HG02588 (cell line): Measurements from ENCODE around the gene TFE3.

Experiments
- ATAC-seq: cut with Tn5 transposase; IDR thresholded peaks from one replicate; pipeline ENCODE4 v1.9.1; 2021; ENCODE audit warnings: mild to moderate bottlenecking, moderate library complexity; ENCODE audit not compliant: unreplicated experiment

Gene TFE3

DNA sequence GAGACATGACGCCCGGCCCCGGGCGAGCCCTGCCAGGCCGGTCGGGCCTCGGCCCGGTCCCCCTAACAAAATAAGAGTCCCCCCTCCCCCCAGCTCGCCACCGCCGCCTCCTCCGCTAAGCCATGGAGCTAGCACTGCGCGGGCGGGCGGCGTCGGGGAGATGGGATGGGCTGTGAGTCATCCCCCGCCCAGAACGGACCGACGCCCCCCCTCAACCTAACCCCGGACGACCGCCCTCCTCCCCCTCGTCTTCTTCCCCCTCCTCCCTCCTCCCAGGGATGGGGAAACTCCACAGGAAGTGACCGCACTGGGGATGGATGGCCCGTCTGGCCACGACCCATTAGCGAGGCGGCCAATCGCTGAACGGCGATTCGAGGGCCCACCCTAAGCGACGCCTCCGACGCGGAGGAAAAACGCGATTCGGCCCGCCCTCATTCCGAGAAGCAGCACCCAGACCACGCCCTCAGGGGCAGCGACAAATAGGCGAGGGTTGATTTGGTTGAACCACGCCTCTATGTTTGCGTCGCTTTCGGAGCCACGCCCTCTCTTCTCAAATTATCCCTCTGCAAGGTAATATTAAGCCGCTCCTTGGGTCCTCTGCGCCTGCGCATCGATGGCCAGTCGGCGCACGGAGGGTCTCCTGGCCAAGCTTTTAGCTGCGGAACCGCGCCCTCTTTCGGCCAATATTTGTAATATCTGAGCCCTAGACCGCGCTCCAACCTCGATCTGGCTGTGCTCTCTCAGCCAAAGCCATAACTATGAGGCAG lies at the start of gene TFE3:
Gene TFE3 (minus strand): TSS at position 138 of the 767 bp plus-strand sequence. CDS start 131 bp downstream, at position 7.
- peak; percentile 93 for ATAC-seq

DNA sequence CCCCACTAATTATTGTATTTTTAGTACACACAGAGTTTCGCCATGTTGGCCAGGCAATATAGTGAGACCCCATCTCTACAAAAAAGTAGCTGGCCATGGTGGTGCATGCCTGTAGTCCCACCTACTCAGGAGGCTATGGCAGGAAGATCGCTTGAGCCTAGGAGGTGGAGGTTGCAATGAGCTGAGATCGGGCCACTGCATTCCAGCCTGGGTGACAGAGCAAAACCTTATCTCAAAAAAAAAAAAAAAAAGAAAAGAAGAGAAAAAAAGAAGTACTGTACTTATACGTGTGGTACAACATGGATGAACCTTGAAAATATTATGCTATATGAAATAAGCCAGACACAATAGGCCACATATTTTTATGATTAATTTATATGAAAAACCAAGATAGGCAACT lies 46.4 kb upstream of the TFE3 start:
- no peak for ATAC-seq

DNA sequence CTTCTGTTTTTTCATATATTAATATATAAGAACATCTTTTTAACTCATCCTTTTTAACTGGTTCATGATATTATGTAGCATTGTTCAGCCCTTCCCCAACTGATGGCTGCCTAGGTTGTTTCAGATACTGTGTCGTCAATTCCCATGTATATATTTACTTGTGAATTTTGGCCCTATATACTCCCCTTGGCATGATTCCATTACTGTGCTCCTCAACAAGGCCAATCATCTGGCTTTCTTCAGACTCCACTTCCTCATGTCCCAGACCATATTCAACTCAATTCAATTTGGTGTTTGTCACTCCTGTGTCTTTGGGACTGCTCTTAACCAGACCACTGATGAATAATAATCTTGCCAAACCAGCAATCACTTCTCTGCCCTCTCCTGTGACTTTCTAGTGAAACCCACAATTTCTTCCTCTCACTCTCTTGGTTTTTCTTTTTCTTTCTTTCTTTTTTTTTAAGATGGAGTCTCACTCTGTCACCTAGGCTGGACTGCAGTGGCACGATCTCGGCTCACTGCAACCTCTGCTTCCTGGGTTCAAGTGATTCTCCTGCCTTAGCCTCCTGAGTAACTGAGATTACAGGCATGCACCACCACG lies 39.2 kb upstream of the TFE3 start:
- no peak for ATAC-seq

- ATAC-seq = peak; percentile 83
These were observed 36.6 kb upstream of the TFE3 start, which contains the start of gene WDR45 for GRCh38 chrX:49079489-49080428. Gene WDR45 (minus strand): TSS chrX:49079887. CDS start chrX:49078095, 1,792 bp downstream.

DNA sequence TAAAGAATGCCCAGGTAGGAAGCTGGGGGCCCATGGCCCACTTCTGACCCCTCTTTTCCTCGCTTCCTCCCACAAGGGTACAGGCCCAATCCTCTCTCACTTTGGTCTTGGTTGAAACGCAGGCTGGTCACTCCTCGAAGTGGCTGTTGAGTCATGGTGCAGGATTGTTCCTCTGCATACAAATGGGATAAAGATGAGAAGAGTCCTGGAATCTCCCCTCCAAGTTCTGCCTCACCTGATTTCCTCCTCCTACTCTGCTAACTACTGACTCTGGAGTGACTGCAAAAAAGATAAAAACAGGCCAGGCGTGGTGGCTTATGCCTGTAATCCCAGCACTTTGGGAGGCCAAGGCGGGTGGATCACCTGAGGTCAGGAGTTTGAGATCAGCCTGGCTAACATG lies 34.8 kb upstream of the TFE3 start:
- no peak for ATAC-seq

- no peak for ATAC-seq
These were observed 32.2 kb upstream of the TFE3 start for GRCh38 chrX:49075347-49075746.

DNA sequence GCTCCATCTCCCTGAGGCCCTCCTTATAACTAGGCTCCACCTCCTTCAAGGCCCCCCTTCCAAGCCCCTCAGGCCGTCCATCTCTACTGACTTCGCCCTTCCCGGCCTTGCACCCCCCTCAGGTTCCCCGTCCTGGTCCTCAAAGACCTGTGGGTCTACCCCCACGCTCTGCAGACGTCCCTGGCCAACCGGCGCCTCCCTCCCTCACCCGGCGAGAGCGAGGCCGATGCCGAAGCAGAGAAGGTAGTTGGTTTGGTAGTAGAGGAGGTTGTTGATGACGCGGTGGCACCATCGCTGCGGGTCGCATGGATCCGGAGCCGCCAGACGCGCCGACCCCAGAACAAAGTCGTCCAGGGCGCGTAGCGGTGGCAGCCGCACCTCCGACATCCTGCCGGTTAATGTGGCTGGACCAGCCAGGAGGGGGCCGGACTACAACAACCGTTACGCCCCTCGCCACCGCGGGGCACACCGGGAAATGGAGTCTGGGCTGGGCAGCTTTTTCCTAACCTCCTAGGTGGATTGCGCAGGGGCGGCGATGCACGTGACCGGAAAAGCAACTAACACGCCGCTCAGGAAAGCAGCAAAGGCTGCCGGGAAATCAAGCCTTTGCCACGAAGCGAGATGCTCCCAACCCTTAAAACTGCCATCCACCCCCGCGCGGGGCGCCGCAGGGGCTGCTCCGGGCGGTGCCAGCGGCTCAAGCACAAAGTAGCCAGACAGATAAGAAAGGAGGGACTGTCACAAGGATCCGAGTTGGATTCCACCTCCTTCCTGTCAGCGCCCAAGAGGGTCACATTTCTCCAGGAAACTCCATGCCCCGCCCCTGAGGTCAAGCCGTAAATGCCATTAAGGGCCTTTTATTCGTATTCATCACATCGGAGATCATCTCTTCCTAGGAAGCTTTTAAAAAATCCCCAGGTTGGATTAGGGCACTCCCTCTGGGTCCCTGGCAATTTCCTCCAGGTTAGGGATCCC lies 30.7 kb upstream of the TFE3 start, which contains the start of gene PRAF2:
Gene PRAF2 (minus strand): TSS at position 402 of the 975 bp plus-strand sequence. CDS start 15 bp downstream, at position 387.
- ATAC-seq = peak; percentile 83

DNA sequence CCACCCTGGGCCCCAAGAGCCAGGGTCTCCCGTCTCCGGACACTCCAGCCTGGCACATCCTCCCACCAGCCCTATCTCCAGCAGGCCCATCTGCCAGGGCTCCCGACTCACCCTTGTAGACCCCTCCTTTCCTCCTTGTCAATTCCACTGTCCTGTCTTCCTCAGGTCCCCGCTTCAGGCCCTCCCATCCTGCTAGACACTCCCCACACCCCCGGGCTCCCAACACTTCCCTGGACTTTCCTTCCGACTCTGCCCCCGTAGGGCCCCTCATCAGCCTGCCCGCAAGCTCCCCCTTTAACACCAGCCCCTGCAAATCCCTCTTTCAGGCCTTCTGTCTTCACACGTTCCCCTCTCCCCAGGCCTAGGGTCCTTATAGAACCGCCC lies 29.5 kb upstream of the TFE3 start:
- no peak for ATAC-seq

DNA sequence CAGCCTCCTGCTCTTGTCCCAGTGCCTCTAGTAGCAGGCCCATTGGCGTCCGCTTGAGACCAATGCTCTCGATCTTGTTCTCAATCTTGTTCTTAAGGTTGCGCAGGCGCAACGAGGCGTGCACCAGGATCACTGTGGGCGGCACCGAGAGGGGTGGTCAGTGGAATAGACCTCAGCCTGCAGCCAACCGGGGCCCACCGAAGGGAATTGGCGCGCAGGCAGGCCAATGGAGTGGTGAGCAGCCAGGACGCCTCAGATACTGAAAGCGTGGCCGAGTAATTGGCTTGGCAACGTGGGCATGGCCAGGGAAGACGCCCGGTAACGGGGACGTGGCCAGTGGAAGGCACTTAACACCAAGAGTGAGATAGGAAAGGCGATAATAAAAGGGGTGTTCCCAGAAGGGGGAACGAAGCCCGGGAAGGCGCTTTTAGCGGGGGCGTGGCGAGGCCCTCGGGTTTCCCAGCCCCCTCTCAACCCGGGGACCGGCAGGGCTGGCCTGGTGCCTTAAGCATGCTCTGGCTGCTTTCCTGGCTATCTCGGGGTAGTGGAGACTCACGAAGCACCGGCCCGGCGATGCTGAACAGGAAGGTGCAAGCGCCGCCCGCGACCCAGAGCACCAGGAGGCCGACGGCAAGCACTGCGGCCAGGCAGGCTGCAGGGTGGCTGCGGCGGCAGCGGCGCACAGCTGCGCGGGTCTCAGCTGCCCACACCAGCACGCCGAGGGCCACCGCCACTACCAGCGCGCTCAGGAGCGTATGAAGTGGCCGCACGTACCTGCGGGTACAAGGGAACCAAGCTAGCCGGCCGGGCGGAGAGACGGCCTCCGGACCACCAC lies 28.9 kb upstream of the TFE3 start:
- no peak for ATAC-seq

- no peak for ATAC-seq
These were observed 27.8 kb upstream of the TFE3 start for GRCh38 chrX:49070988-49071387.

DNA sequence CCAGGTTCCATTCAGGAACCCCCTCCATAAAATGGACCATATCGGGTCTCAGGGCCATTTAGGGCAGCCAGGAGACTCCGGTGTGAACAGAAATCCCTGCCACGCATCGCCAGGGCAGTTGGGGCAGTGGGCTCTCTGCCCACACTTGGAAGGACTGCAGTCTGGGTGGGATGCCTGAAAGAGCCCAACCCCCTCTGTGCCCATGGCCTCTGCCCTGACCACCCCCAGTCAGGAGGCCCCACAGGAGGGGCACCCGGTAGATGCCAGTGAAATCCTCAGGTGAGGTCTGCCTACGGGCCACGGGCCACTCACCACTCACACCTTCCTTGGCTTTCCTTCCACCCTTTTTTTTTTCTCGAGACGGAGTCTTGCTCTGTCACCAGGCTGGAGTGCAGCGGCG lies 25.9 kb upstream of the TFE3 start:
- no peak for ATAC-seq

GRCh38 chrX:49067285-49068120 lies 24.3 kb upstream of the TFE3 start:
- ATAC-seq = no peak

- ATAC-seq = no peak
These were observed 23.5 kb upstream of the TFE3 start for GRCh38 chrX:49066690-49067089.

GRCh38 chrX:49066278-49066677 lies 23.1 kb upstream of the TFE3 start:
- no peak for ATAC-seq

- no peak for ATAC-seq
These were observed 21.6 kb upstream of the TFE3 start for GRCh38 chrX:49064735-49065134.

DNA sequence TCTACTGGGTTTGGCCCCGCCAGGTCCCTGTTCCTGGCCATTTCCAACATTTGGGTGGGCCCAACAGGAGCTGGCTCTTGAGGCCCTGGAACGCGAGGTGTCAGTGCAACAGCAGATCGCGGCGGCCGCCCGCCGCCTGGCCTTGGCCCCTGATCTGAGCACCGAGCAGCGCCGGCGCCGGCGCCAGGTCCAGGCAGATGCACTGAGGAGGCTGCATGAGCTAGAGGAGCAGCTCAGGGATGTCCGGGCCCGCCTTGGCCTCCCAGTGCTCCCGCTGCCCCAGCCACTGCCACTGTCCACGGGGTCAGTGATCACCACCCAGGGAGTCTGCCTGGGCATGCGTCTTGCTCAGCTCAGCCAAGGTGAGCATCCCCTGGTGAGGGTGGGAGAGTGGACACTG lies 21.1 kb upstream of the TFE3 start:
- ATAC-seq = no peak

DNA sequence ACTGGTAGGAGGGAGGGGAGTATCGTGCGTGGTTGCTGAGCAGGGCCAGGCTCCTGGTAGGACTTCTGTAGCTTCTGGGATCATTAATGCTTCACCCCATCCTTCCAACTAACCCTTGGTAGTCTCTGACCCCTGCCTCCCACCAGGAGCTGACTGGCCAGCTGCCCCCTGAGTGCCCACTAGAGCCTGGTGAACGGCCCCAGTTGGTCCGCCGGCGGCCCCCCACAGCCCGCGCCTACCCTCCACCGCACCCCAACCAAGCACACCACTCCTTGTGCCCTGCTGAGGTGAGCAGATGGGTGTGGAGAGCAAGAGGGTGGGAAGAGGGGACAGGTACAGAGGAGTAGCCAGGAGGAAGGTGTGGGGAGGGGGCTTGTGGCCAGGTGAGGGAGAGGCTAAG lies 20.6 kb upstream of the TFE3 start:
- no peak for ATAC-seq

DNA sequence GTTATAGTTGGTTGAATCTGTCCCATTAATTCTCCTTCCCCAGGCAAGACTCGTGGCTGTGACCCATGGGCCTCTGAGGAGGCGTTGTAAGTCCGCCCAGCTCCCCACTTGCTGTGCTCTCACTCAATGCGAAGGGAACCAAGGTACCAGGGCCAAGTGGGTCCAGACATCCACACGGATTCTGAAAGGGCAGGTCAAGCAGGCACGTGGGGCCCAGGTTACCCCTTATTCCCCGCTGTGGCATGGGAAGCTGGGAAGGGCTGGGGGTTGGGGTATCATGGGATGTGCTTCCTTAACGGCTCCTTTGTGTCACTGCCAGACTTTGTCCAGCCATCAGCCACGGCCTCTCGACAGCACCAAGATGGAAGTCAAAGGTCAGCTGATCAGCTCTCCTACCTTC lies 18.8 kb upstream of the TFE3 start:
- no peak for ATAC-seq
